Body of pancreas (tissue), 4 donors: Measurements from ENCODE around the gene RBM47.

ENCODE experiments used
- POLR2A ChIP-seq, 3 donors: fragments of 450-650 bp; IDR thresholded peaks; one replicate each; pipeline ENCODE4 v1.6.1; 2016; ENCODE audit warnings: antibody characterized with exemption in 3 of 3, mild to moderate bottlenecking in 2 of 3
- TF ChIP-seq, protein P1 (sequence below), 7 experiments: fragments of 450-650 bp in 4 of 7; fragments of 200-600 bp in 3 of 7; sonication (generic) in 3 of 7; IDR thresholded peaks; one replicate each; pipeline ENCODE4 v1.5.1; 2016 to 2019; ENCODE audit warnings: antibody characterized with exemption in 7 of 7

- TF ChIP-seq, protein P1, sequence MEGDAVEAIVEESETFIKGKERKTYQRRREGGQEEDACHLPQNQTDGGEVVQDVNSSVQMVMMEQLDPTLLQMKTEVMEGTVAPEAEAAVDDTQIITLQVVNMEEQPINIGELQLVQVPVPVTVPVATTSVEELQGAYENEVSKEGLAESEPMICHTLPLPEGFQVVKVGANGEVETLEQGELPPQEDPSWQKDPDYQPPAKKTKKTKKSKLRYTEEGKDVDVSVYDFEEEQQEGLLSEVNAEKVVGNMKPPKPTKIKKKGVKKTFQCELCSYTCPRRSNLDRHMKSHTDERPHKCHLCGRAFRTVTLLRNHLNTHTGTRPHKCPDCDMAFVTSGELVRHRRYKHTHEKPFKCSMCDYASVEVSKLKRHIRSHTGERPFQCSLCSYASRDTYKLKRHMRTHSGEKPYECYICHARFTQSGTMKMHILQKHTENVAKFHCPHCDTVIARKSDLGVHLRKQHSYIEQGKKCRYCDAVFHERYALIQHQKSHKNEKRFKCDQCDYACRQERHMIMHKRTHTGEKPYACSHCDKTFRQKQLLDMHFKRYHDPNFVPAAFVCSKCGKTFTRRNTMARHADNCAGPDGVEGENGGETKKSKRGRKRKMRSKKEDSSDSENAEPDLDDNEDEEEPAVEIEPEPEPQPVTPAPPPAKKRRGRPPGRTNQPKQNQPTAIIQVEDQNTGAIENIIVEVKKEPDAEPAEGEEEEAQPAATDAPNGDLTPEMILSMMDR (IDR thresholded peaks at IDR 0.05): no peak
- no peak for TF ChIP-seq POLR2A (IDR thresholded peaks at IDR 0.05)
Observed at GRCh38 chr4:40626183-40626990, 3.3 kb downstream of the RBM47 start.
